Measurements from ENCODE around the gene DIPK2A.

DIPK2A gene

DNA sequence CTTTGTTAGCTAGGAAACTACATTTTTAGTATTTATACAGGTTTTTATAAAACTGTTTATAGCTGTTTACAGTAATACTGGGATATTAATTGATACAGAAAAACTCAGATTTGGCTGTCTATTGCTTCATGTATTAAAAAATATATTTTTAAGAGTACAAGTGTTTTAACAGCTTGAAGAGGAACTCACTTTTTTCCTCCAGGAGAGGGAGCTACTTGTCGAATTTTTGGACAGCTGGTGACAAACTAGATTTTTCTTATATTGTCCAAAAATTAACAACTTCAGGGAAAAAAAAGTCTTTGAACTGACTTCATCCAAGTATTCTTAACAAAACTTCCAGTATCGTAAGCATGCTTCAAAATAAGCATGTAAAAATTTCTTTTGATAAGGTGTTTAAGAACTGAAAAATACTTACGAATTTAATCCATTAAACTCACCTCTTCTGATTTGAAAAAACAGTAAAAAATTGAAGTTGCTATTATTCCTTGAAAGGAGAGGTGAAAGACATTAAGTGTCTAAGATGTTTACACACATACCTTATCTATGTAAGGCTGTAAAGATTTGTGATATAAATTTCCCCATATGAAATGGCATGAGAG is 4.0 kb downstream of the DIPK2A start:
- DNase-seq: peak; percentile 83

DNA sequence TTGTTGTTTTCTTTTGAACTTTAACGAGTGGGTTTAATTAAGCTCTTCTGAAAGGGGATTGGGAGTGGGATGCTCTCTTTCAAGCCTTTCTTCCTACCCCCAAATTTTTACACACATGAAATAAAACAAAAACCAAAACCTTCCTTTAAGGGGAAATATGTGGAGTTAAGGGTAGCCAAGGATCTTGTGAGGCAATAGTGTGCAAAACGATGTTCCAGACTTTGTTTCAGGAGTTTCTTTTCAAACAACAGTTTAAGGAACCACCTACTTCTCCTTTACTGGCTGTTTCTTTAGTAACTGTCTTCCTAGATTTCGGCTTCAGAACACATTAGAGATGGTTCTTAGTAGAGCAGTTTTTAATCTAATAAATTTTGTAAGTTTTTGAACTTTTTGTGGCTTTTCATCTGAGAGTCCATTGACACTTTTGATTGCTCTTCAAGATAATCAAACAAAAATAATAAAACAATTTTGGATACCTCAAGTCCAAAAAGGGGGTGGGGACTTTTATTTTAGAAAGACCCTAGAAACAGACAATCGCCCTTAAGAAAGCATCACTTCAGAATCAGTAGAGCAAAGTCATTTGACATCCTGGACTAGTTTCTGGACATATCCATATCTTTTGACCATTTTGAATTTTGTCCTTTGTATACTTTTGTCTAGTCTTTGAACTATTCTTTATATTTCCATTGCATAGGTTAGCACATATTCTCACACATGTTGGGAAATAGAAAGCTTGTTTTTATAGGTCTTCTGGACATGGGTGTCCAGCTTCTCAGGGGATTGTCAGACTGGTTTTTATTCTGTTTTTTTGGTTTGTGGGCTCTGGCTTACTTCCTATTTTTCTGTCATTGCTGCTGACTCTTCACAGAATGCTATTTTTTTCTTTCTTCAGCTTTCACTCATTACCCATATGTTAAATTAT is 6.0 kb downstream of the DIPK2A start:
- peak; percentile 66 for DNase-seq

DNA sequence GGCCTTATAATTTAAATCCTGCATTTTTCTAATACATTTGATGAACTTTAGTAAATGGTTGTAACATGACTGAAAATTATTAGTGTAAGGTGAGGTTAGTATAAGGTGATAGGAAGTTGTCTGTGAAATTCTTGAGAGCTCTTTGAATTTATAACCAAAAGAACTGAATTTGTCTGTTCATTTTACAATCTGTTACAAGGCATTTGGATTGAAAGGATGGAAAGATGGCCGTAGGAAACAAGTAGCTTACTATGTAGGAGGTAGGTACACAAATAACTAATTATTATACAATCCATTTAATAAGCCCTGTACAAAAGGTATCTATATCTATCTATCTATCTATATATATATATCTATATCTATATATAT is 6.6 kb downstream of the DIPK2A start:
- DNase-seq: no peak

DNA sequence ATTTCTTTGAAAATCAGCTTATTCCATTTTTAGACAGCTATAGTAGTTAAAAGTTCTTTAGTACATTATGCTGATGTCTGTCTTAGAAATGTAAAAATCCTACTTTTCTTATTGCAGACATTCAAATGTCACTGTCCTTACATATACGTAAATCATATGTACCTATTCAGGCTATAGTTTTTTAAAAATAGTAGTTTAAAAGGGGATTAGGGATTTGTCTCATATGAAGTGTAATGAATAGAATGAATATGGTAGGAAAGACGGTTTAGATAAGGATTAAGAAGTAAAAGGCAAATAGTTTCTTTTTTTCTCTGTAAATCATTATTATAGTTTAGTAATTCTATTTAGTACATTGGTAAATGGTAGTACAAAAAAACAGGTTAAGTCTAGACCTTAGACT is 7.4 kb downstream of the DIPK2A start:
- DNase-seq: no peak

DNA sequence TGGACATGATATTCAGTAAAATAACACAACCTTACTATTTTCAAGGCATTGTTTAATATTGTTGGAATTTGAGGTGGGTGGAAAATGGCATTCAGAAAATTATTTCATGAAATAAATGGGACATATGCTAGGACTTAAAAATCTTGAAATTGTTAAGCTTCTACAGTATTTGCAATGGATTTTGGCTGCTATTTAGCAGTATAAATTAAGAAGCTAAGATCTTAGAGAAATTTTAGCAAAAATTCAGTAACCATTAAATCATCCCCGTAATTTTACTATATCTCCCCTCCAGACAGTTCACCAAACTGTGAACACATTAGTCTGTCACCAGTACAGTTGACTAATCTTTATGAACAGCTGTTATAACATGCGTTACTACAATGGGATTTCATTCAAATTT is 8.2 kb downstream of the DIPK2A start:
- DNase-seq: no peak

DNA sequence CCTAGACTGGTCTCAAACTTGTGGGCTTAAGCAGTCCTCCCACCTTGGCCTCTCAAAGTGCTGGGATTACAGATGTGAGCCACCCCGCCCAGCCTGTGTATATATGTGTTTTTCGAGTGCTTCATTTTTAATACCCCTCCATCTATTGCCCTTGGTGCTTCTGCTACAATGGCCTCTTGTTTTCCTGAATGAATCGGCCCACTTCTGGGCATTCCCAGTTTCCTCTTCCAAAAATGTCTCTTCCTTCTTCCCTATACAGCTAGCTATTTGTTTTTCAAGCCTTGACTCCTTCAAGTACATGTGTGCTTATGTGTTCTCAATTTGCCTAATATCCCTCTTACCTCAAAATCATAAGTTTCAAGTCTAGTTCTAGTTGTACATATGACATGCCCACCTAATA is 16.7 kb downstream of the DIPK2A start:
- DNase-seq: no peak

DNA sequence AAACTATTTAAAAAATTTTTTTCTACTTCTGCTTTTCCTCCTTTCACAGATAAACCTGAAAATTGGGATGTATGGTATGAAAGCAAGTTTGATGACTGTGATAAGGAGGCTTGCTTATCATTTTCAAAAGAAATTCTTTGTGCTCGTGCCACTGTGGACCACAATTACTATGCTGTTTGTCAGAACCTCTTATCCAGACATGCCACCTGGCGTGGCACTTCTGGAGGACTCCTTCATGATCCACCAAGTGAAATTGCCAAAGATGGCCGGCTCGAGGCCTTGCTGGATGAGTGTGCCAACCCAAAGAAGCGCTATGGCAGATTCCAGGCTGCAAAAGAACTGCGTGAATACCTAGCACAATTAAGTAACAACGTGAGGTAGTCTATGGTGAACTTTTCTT is 17.8 kb downstream of the DIPK2A start:
- DNase-seq: peak; percentile 88

DNA sequence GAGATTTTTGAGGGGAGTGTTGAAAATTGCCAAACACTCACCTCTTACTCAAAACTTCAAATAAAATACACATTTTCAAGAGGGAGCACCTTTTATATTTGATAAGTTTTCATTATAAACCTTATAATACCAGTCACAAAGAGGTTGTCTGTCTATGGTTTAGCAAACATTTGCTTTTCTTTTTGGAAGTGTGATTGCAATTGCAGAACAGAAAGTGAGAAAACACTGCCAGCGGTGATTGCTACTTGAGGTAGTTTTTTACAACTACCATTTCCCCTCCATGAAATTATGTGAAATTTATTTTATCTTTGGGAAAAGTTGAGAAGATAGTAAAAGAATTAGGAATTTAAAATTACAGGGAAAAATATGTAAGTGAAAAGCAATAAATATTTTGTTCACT is 20.1 kb downstream of the DIPK2A start:
- DNase-seq: no peak

DNA sequence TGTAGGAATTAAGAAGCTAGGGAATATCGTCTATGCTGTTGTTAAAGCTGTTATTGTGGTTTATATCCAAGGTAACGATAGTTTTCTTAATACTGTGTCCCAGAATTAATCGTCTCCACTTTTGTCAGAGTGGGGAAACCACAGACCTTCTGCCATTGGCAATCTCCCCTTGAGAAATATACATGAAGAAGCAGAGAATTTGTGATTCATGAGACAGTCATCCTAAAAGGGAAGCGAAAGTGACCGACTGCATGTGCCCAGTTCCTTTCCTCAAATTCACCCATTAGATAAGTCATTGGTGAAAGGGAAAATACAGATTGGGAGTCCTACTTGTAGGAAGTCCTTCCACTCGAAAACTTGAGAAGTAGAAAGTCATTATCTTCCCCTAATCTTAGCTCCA is 26.6 kb downstream of the DIPK2A start:
- no peak for DNase-seq

DNA sequence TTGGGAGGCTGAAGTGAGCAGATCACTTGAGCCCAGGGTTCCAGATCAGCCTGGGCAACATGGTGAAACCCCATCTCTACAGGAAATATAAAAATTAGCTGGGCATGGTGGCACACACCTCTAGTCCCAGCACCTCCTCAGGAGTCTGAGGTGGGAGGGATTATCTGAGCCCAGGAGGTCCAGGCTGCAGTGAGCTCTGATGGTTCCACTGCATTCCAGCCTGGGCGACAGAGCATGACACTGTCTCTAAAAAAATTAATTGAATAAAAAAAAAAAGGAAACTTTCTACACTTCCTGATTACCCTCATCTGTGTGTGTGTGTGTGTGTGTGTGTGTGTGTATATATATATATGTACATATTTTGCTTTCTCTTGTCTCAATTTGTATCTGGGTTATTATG is 31.4 kb downstream of the DIPK2A start:
- DNase-seq: no peak

DNA sequence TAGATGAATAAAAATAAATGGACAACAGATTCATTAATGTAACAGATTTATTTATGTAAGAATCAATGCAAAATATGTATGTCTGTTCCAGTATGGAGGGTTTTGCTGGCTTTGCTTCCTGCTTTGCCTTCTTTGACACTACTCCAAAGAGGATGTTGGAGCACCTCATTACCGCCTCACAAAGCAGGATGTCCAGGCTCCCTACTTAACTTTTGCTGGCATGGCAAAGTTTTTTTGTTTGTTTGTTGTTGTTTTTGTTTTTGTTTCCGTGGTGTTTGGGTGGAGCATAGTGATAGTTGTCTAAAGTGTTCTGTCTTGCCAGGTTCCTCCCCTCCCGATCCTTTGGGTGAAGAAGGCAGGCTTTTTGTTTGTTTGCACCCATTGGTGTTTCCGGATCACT is 38.7 kb downstream of the DIPK2A start:
- DNase-seq: no peak

DNA sequence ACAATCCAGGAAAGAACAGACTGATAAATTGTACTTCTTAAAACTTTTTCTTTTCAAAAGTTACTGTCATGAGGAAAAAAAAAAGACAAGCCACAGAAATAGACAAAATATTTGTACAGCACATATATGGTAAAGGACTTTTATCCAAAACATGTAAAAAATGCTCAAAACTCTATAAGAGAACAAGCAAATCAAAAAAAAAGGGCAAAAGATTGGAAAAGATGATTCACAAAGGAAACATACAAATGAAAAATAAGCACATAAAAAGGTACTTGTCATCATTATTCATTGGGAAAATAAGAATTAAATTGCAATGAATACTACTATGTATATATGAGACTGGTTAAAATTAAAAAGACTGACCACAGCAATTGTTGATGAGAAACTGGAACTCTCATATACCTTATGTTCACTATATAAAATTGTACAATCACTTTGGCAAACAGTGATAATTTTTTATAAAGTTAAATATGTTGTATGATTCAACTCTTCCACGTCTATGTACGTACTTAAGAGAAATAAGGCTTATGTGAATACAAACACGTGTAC is 39.7 kb downstream of the DIPK2A start:
- DNase-seq: no peak

DNA sequence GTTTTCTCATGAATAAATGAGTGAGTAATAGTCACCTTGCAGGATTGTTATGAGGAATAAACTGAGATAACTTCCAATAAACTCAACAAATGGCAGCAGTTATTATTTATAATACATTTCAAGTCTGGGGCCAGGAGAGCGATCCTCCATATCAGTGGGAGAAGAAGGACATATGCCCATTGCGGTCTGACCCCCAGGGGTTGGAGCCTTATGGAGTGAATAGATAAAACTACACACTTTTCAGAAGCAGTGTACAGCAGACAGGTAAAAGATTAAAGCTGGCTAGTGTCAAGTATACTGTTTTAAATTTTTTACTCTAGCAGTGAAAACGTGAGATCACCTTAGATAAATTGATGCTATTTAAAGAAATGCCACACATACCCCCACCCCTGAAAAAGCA is 43.5 kb downstream of the DIPK2A start:
- no peak for DNase-seq

DNA sequence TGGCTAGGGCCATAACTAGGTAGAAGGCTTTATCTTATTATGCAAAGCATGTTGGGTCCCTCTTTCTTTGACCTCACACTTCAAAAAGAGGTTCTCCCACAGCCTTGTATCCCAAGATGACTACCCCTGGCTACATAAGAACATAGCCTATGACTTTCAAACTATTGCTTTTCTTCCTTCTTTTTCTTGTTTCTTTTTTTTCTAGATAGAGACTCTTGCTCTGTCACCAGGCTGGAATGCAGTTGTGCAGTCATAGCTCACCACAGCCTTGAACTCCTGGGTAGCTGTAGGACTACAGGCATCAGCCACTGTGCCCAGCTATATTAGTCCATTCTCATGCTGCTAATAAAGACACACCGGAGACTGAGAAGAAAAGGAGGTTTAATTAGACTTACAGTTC is 47.2 kb downstream of the DIPK2A start:
- DNase-seq: no peak
